ENCODE data around the gene MKLN1.

DNA sequence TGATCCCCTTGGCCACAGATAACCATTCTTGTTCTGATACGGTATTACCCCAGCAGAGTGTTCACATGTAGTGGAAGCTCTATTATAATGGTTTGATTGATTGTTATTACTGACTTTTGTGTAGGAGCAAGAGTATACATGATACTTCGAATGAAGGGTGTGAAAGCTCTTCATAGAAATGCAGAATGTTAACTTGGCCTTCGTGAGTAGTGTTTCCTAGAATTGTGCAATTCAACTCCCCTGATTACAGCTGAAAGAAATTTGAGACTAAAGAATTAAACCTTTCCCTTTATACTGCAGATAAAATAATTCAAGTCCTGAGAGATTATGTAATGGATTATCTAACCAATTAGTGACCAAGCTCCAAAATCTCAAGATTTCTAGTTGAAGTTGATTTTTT is 38.2 kb downstream of the MKLN1 start:
- TF ChIP-seq, protein P1, sequence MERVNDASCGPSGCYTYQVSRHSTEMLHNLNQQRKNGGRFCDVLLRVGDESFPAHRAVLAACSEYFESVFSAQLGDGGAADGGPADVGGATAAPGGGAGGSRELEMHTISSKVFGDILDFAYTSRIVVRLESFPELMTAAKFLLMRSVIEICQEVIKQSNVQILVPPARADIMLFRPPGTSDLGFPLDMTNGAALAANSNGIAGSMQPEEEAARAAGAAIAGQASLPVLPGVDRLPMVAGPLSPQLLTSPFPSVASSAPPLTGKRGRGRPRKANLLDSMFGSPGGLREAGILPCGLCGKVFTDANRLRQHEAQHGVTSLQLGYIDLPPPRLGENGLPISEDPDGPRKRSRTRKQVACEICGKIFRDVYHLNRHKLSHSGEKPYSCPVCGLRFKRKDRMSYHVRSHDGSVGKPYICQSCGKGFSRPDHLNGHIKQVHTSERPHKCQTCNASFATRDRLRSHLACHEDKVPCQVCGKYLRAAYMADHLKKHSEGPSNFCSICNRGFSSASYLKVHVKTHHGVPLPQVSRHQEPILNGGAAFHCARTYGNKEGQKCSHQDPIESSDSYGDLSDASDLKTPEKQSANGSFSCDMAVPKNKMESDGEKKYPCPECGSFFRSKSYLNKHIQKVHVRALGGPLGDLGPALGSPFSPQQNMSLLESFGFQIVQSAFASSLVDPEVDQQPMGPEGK (CRISPR knock-in tag; IDR thresholded peaks at IDR 0.05; ENCODE audit: borderline replicate concordance) = no peak
- TF ChIP-seq CSDC2 (CRISPR knock-in tag; IDR thresholded peaks at IDR 0.05) (no peak), TCF4 (CRISPR knock-in tag; IDR thresholded peaks at IDR 0.05; ENCODE audit: borderline replicate concordance) (no peak), ZFP3 (CRISPR knock-in tag; IDR thresholded peaks at IDR 0.05) (no peak), ZFP30 (CRISPR knock-in tag; IDR thresholded peaks at IDR 0.05) (no peak)

All from SK-N-SH treated with all-trans-retinoic acid at 6 μM for 48 hours (cell line).